ENCODE results near the gene CCNQ.

The CCNQ gene

DNA sequence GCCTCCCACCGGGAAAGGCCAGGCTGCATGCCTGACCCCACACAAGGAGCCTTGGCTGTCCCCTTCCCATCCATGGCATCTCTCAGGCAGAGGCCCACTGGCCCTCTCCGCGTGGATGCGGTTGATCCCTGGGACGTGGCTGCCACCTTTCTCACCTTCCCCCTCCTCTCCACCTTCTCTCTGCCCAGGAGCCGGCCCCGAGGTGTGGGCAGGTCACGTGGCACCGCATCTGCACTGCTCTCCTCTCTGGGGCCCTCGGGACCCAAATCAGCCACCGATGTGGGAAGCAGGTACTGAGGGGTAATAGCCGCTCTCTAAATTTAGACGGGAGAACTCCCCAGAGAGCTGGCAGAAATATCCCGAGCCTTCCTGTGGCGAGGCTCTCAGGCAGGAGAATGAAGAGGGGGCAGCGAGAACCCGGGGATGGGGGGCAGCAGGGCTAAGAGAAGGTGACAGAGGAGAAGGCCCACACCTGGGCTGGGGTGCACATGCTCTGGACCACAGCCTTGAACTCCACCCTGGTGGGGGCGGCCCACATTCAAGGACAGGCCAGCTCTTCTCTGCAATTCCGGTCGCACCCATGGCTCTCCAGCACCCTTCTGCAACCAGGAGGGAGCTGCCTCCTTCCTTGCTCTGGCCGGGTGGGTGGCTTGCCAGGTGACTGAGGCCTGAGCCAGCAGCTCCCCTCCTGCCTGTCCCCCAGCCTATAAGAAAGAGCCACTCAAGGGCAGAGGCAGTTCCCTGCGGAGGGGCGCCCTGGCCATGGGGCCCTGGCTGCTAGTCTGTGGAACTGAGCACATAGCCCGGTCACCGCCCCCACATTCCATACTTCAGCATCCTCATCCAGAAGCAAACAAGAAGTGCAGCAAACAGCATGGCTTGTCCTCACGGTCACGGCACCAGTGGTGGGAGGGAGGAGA, 38.4 kb upstream of the CCNQ start:
- no peak for DNase-seq (ENCODE audit: low read depth)

DNA sequence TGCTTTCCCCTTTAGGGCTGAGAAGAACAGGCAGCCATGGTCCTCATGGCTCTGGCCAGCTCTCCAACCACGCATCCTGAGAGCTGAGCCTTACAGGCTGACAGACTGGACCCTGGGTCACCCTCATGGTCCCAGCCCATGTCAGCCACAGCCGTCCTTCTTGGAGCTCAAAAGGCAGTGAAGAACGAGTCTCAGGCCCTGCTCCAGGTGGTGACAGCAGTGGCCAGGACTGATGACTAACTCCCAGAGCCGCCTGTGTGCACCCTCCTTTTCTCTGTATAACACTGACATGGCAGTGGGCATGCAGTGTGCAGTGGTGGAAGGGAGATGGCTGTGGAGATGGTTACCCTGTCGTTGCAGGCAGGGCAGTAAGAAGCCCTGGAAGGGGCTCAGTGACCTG, 37.8 kb upstream of the CCNQ start:
- DNase-seq (ENCODE audit: low read depth), result no peak

- no peak for DNase-seq (ENCODE audit: low read depth)
Observed at GRCh38 chrX:153635788-153636668, 37.1 kb upstream of the CCNQ start.

GRCh38 chrX:153635388-153635787, 36.4 kb upstream of the CCNQ start:
- DNase-seq (ENCODE audit: low read depth), result no peak

GRCh38 chrX:153634832-153635231, 35.9 kb upstream of the CCNQ start:
- DNase-seq (ENCODE audit: low read depth), result no peak

DNA sequence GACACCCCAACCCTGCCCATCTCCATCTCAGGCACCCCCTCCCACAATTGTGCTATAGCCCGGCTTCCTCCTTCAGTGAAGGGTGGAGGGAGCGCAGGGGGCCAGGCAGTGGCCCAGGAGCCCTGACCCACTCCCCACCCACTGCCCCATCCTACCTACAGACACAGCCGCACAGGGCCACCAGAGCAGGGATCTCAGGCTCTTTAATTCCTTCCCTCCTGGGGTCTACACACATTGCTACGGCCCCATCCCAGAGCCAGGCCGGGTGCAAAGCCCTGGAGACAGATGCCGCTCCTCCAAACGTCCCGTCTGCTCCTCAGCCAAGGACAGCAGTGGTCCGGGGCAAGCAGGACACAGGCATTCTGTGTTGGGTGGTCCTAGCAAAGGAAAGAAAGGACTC, 35.3 kb upstream of the CCNQ start:
- DNase-seq (ENCODE audit: low read depth), result no peak

DNA sequence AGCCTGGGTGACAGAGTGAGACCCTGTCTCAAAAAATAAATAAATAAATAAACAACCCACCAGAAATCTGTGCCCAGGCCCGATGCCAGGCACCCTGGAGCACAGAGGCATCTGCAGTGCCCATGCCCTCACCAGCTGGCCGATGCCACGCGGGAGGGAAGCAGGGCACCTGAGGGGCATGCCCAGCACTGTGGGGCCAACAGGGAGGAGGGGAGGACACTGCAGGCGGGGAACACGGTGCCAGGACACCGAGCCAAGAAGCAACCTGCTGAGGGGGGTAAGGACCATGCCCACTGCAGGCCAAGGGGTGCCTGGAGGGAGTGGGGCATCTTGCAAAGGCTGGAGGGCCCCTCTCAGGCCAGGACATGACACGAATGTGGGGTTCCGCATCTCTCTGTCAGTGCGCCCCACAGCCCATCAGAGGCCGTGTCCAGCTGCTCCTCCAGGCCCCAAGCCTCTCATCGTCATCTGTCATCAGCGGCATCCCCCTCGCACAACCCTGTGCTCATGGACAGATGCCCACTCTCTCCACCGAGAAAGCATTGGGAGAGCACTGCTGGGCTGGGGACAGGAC, 34.8 kb upstream of the CCNQ start:
- DNase-seq (ENCODE audit: low read depth), result no peak

- no peak for DNase-seq (ENCODE audit: low read depth)
Observed at GRCh38 chrX:153633048-153633447, 34.1 kb upstream of the CCNQ start.

DNA sequence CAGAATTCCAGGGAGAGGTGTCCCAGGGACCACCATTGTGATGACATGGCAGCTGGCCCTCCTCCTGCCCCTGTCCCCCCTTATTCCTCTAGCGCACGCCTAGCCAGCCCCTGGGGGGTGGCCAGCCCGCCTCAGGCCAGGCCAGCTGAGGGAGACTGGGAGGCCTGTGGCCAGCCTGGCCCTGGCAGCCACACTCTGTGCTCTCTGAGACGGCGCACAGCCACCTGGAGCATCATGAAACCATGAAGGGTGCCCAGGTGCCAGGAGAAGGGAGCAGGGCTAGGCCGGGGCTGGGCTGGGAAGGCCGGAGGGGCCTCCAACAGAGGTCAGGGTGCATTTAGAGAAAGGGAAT, 33.6 kb upstream of the CCNQ start:
- no peak for DNase-seq (ENCODE audit: low read depth)

- DNase-seq (ENCODE audit: low read depth), result no peak
Observed at GRCh38 chrX:153631907-153632594, 33.1 kb upstream of the CCNQ start.

DNA sequence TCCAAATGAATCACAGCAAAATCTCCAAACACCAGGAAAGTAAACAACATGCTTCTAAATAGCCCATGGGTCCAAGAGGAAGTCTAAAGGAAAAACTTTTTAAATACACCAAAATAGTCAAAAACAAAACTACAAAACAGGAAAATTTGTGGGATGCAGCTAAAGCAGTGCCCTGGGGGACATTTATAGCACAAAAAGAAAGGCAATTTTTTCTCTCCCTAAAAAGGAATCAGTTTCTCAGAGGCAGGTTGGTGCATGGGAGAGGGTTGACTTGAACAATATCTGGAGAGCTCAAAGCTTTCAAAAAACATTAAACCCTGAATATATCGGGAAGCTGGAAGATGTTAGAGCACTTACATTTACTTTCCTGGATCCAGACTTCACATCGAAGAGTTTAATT, 32.4 kb upstream of the CCNQ start:
- no peak for DNase-seq (ENCODE audit: low read depth)

DNA sequence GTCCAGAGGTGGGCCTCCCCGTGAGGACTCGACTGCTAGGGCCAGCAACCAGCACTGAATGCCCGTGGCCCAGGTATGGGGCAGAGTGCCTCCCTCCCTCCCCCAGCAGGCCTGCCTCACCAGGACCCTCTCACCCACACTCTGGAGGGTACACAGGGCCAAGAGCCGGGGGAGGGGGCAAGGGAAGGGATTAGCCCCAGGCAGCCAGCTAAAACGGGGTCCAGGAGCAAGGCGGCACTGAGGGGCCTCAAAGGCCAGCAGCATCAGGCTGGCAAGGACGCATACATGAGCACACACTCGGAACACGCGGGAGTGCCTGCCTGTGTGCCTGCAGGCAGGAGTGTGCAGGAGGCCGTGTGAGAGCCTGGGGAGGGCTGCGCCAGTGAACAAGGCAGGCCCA, 29.7 kb upstream of the CCNQ start:
- DNase-seq (ENCODE audit: low read depth), result no peak

DNA sequence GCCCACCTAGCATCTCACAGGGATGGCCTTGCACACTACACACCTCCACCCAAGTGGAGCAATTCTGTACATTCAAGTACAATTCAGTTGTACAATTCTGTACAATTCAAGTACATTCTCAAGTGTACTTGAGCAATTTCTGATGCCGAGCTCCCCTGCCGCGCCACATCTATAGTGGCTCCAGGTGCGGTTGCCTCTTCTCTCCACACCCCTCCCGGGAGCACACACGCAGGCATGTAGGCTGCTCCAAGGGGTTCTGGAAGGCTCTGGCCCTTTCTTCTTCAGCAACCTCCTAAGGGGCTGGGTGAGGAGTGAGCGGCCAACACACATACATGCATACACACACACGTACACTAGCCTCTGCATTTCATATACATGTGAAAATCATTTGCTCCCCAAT, 29.2 kb upstream of the CCNQ start:
- DNase-seq (ENCODE audit: low read depth), result no peak

GRCh38 chrX:153627675-153628111, 28.8 kb upstream of the CCNQ start:
- no peak for DNase-seq (ENCODE audit: low read depth)

DNA sequence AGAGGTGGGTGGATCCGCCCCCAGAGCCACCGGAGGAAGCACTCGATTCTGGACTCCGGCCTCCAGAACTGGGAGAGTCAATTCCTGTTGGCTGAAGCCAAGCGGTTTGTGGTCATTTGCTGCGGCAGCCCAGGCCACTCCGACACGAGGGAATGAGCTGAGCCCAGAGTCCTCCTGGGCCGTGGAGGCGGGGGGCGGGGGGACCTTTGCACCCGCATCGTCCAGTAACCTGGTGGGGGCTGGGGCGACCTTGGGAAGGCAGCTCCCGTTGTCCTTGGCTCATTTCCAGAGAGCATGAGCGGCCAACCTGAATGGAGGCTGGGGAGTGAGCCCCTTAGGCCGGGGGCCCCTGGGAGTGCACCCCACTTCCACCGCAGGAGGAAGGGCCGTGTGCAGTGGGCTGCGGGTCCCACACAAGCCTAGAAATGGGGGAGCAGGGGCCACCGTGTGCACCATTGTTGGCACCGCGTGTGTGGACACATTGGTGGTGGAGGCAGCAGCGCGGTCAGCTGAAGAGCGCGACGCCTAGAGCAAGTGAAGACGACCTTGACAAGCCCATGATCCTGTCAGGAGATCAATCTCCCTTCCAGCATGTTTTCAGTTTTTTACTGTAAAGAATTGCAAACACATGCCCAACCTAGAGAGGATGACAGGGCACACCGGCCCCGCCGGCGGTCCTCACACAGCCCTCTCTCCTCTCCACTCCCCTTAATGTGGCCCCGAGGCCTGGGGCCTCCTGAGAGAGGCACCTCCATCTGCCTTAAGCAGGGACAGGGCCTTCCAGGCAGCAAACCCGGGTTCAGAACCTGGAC, 28.1 kb upstream of the CCNQ start:
- no peak for DNase-seq (ENCODE audit: low read depth)

DNA sequence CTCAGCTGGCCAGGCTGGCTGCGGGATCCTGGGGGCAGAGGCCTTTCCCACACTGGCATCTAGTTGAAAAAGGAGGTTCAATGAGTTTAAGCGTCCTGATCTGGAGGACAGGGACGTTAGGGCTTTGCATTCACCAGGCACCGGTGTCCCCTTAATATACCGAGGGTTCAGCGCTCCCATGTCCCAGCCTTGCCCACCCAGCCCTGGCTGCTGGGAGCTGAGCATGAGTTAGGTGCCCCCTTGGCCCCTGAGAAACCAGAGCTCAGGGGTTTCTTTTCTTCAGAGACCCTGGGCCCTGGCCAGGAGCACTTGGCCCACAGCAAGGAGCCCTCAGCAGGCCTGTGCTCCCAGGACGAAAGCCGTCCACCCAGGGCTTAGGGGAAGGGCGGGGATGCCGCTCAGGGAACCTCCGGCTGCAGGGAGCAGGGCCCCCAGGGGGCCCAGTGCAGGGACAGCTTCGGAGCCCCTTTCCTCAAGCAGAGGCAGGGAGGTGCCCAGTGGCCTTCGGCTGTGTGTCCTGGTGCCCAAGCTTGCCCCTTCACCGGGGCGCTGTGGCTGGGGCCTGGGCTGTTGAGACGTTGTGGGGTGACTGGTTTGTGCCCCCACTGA, 27.2 kb upstream of the CCNQ start:
- no peak for DNase-seq (ENCODE audit: low read depth)

DNA sequence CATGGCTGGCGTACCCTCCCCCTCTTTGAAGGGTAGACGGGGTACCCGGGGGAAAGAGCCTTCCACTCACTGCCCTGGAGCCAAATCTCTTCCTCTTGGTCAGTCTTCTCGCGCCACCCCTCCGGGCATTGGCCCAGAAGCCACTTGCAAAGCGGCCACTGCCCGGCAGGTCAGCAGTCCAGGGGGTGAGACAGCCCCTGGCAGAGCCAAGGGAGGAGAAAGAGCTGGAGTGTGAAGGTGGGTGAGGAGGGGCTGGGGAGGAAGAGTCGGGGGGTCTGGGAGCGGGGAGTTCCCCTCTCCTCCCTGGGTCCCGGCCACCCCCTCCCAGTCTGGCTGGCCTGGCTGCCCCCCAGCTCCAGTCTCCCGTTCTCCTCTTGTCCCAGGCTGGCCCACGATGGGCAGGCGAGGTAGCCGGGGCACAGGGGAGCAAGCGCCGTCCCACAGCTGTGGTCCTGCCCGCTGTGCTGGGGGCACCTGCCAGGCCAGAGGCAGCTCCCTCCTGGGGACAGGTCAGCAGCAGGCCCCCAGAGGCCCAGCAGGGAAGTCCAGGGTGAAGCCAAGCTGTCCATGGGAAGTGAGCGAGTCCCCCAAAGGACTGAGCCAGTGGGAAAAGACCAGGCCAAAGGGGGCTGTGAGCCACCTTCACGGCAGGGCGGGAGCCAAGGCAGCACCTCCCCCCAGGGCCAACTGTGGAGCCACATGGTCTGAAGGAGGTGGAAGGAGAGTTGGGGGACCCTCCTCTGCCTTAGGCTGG, 26.5 kb upstream of the CCNQ start:
- no peak for DNase-seq (ENCODE audit: low read depth)

- DNase-seq (ENCODE audit: low read depth), result no peak
Observed at GRCh38 chrX:153624196-153625091, 25.5 kb upstream of the CCNQ start.
